Left renal pelvis (tissue), 4 donors: ENCODE measurements around the gene SLC39A12. TPM values are rescaled to one million over a fixed set of nuclear protein-coding genes. Genes with fewer than 3 reads are reported as not detected.

Experiments used
- DNase-seq, 4 donors: peaks; one replicate each; pipeline ENCODE4 v3.0.0-alpha.2; 2013; ENCODE audit warnings: low read depth in 4 of 4, low spot score in 3 of 4
- polyA plus RNA-seq, 4 donors: library from polyadenylated mRNA; unstranded; fragments of 120-200 nt; gene quantifications; one replicate each; pipeline ENCODE4 v1.2.1, GENCODE V29; 2013; ENCODE audit not compliant: insufficient read length in 4 of 4

The SLC39A12 gene
- polyA plus RNA-seq, 4 donors, result not detected

DNA sequence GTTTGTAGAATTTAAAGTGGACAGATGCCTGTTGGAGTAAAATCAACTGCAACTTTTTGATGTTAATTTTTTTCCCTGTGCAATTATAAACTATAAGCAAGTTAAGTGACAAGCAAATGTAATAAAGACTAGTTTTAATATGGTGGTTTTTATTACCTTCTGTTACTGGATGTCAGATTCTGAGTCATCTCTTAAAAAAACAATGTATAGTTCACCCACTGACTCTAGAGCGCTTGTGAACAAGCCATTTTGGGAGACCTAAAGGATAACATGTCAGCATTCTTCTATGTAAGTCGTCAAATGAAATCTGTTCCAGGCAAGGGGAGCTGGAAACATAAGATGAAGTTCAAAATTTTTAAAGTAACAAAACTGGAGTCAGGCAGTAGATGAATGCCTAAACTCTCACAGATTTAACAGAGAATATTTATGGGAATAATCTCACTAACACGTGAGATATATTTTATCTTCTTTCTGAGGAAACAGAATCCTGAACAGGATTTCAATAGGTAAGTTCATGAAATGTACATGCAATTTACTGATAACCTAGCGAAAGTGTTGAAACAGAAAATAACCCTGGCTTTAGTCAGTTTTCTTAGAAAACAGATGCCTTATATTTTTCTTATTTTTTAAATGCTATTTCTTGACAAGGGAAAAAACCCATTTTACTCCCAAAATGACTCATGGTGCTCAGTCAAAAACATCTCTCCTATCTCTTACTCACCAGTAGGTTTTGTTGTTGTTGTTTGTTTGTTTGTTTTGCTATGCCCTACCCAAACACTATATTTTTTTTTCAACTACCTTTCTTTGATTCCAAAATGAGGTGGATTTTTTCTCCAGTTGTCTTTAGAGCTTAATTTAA, 91.7 kb downstream of the SLC39A12 start:
- DNase-seq, result no peak

DNA sequence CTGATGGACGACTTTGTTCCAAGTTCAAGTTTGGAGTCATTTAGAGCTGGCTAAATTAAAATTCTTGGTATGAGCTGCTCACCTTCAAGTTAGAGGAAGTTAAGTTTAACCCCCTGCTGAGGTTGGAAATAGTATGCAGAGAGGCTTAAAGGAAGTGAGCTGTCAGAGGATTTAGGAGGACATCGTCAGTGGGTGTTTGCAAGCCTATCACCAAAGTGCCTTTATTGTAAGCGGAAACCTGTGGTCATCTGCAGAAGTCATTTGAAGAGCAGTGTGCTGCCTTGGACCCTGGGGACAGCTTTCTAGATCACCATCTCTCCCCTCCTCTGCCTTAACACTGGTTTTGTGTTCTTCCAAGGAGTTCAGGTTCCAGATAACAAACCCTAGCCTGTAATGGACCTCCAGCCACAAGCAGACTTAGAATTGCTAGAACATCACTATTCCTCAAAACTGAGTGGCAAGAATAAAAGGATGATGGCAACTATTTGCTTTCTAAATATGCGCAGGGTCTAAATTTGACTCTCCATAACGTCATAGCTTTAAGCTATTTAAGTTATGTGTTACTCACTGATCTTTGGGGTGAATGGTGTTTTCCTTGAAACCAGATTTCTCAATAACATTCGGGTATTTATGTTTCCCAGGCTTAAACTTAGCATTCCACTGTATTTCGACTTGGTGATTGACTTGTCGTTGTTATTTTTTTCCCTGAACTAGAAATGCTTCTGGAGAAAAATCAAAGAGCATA, 93.4 kb downstream of the SLC39A12 start:
- DNase-seq, result no peak

DNA sequence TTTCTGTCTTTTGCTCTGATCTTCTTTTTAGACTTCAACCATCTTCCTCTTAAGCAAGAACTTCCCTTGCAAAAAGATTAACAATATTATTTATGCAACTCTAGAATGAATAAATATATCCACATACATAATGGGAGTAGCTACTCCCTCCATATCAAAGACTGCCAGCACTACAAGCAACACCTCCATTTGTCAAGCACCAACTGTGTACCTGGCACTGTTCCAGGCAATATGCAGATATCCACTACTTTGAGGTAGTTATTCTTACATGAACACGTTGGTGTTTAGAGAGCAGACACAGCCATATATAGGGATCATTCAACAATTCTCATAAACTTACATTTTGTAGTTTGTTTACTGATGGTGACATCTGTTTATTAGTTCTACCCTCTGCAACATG, 104.9 kb downstream of the SLC39A12 start:
- DNase-seq, result no peak

DNA sequence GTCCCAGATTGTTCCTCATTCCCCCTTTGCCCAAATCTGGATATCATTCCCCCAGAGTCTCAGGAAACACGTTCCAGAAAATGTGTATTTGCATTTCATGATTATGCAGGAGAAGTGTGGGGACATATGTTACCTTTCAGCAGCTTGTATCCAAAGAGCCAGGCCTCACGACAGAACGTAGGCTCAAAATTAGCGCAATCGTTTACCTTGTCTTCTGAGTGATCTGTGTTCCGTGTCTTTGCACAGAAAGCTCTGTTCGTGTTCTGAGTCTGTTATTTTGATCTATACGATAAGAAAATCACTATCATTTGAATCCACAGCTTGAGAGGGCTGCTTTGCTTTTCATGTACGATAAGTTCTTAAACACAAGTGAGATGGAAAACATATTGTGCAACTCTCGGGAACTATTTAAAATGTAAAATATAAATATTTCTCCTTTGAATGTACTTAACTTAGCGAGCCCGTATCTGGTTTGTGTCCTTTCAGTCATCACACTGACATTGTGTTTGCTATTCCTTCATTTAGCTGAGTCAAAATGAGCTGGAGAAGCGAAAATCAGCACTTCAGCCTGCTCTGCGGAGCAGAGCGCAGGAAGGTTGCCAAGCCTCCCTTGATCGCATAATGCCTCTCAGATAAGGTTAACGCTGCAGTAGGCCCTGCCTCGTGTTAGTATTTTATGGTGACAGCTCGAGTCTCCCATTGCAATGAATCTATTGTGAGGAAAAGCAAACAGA, 108.3 kb downstream of the SLC39A12 start:
- no peak for DNase-seq

DNA sequence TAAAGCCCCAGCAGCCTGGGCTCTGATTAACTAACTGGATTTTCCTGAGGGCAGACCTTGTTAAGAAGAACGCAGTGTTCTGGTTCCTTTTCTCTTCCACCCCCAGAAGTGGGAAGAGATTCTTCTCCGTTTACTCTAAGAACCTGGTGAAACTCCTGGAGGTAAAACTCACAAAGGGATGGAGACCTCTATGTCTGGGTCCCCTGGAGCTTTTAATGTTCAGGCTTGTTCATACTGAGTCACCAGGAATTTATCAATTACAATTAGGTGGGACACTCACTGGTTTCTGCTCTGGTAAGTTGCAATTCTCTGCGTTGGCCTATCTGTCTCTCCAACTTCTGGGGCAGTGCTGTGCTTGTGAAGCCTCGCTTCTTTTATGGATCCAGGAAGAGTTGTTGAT, 115.2 kb downstream of the SLC39A12 start:
- no peak for DNase-seq

- no peak for DNase-seq
Measured at GRCh38 chr10:18068401-18068800, 116.7 kb downstream of the SLC39A12 start.

DNA sequence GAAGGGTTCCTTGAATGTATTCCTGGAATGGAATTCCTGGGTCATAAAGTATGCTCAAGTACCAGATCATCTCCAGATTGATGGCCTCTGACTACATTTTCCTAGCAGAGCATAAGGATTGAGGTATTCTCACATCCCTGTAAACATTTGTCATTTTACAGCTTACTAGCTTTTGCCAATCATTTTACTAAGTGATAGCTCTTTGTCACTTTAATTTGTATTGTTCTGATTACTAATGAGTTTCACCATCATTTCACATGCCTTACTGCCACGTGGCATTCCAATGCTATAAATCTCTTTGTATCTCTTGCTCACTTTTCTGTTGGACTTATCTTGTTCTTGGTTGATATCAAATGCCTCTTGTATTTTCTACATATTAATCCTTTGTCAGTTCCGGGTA, 119.9 kb downstream of the SLC39A12 start:
- DNase-seq, result no peak

GRCh38 chr10:18073314-18073713, 121.6 kb downstream of the SLC39A12 start:
- no peak for DNase-seq

GRCh38 chr10:18075881-18076280, 124.2 kb downstream of the SLC39A12 start:
- DNase-seq, result no peak

- no peak for DNase-seq
Measured at GRCh38 chr10:18079665-18080295, 128.1 kb downstream of the SLC39A12 start.

DNA sequence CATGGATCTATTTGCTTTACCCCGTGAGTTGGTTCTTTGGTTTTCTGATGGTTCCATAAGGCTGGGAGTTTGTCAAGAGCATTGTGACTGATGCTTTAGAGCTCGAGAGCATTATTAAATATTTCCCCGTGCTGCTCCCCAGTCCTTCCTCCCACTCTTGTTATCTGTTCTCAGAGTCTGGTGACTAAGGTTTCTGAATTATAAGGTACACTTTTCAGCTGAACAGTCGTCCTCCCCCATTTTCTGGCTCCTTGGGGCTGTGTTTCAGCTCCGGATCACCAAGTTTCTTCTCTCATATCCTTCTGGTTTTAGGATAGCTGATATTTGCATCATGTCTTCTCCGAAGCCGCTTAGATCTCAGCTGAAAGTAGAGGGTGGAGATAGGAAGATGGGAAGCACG, 130.7 kb downstream of the SLC39A12 start:
- DNase-seq, result no peak

DNA sequence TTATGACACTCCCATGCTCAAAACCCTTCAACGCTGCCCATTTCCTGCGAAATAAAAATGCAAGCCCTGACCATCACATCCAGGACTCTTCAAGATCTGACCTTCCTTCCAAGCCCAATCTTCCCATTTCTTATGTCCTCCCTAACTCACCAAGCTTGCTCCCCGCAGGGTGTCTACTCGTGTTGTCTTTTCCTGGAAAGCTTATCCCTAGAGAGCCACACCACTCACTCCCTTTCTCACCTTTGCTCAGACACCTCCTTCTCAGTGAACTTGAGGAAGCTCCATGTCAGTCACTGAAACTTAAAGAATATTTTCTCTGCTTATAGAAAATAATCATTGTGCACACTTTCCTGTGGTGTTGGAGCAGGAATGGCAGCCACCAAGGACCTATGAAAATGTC, 134.1 kb downstream of the SLC39A12 start:
- no peak for DNase-seq

- DNase-seq, result no peak
Measured at GRCh38 chr10:18086746-18087145, 135.0 kb downstream of the SLC39A12 start.

- no peak for DNase-seq
Measured at GRCh38 chr10:18087355-18087754, 135.6 kb downstream of the SLC39A12 start.

Other genes with a start within 250 kb of the SLC39A12 start
- gene TMEM236, start 199.7 kb upstream of the SLC39A12 start, polyA plus RNA-seq, result under 1 TPM; 0.16 to 0.50 (median 0.30) TPM
- gene MRC1, start 142.6 kb upstream of the SLC39A12 start, polyA plus RNA-seq, result 10 to 100 TPM in 3 of 4 donors, 1 to 10 TPM in 1; 8.7 to 23.6 (median 12.5) TPM
- gene CACNB2, start 188.5 kb downstream of the SLC39A12 start, polyA plus RNA-seq, result 1 to 10 TPM; 2.6 to 6.0 (median 3.2) TPM